ENCODE measurements around the gene NEK4.

GRCh38 chr3:52798376-52798977, 27.7 kb upstream of the NEK4 start:
- no peak for TF ChIP-seq CTCF (IDR thresholded peaks at IDR 0.05)
- no peak for TF ChIP-seq POLR2A (IDR thresholded peaks at IDR 0.05)

Data from adrenal gland (tissue), 5 donors.